GM23248 (cell line): ENCODE measurements around the gene SECISBP2L. TPM values are rescaled to one million over a fixed set of nuclear protein-coding genes. Genes with fewer than 3 reads are reported as not detected.

Source experiments
- DNase-seq: peaks from one replicate; pipeline ENCODE4 v3.0.0-alpha.2; 2015
- H2AFZ ChIP-seq: fragments of 200-600 bp; sonication (generic); 2 replicates; pipeline ENCODE4 v1.6.1; 2016; ENCODE audit warnings: antibody characterized with exemption
- H3F3A ChIP-seq: fragments of 200-600 bp; sonication (generic); 2 replicates; pipeline ENCODE4 v1.6.1; 2016; ENCODE audit warnings: mild to moderate bottlenecking, antibody characterized with exemption, mixed run types; ENCODE audit not compliant: insufficient read depth
- H3K27ac ChIP-seq: fragments of 200-600 bp; sonication (generic); 2 replicates; pipeline ENCODE4 v1.5.1; 2016; ENCODE audit warnings: mild to moderate bottlenecking
- H3K27me3 ChIP-seq: fragments of 200-600 bp; sonication (generic); replicated peaks from 2 replicates; pipeline ENCODE4 v1.6.1; 2016; ENCODE audit warnings: mild to moderate bottlenecking; ENCODE audit not compliant: insufficient read depth
- H3K36me3 ChIP-seq: fragments of 200-600 bp; sonication (generic); 2 replicates; pipeline ENCODE4 v1.6.1; 2016; ENCODE audit warnings: low read depth, mild to moderate bottlenecking
- H3K4me1 ChIP-seq: fragments of 200-600 bp; sonication (generic); 2 replicates; pipeline ENCODE4 v1.6.1; 2016; ENCODE audit warnings: mild to moderate bottlenecking; ENCODE audit not compliant: insufficient read depth
- H3K4me2 ChIP-seq: fragments of 200-600 bp; sonication (generic); one replicate; pipeline ENCODE4 v1.6.1; 2016; ENCODE audit warnings: mild to moderate bottlenecking; ENCODE audit not compliant: unreplicated experiment
- H3K4me3 ChIP-seq: fragments of 200-600 bp; sonication (generic); 2 replicates; pipeline ENCODE4 v1.5.1; 2016; ENCODE audit warnings: mild to moderate bottlenecking
- H3K79me2 ChIP-seq: fragments of 200-600 bp; sonication (generic); 2 replicates; pipeline ENCODE4 v1.6.1; 2016; ENCODE audit warnings: mild to moderate bottlenecking; ENCODE audit not compliant: insufficient read depth
- H3K9ac ChIP-seq: fragments of 200-600 bp; sonication (generic); 2 replicates; pipeline ENCODE4 v1.6.1; 2016; ENCODE audit warnings: mild to moderate bottlenecking
- H3K9me2 ChIP-seq: fragments of 200-600 bp; sonication (generic); 2 replicates; pipeline ENCODE4 v1.6.1; 2016; ENCODE audit warnings: mixed run types, mild to moderate bottlenecking, moderate library complexity; ENCODE audit not compliant: insufficient read depth
- H3K9me3 ChIP-seq: fragments of 200-600 bp; sonication (generic); one replicate; pipeline ENCODE4 v1.6.1; 2017; ENCODE audit warnings: low read depth
- H4K20me1 ChIP-seq: fragments of 200-600 bp; sonication (generic); 2 replicates; pipeline ENCODE4 v1.6.0; 2016; ENCODE audit not compliant: insufficient read depth
- EZH2 ChIP-seq: fragments of 200-600 bp; sonication (generic); IDR thresholded peaks from 2 replicates; pipeline ENCODE4 v1.6.1; 2018; ENCODE audit warnings: antibody characterized with exemption, mild to moderate bottlenecking; ENCODE audit not compliant: insufficient read depth, poor library complexity, severe bottlenecking
- EZH2phosphoT487 ChIP-seq: fragments of 200-600 bp; sonication (generic); IDR thresholded peaks from 2 replicates; pipeline ENCODE4 v1.6.1; 2018; ENCODE audit warnings: antibody characterized with exemption, moderate library complexity, mild to moderate bottlenecking, low read depth; ENCODE audit not compliant: insufficient read depth
- WGBS, 2 experiments: methylation state at CpG; one replicate each; pipeline ENCODE4 v1.1.6; 2015 to 2017; ENCODE audit warnings: low lambda C conversion rate in 2 of 2, low coverage in 1 of 2; ENCODE audit errors: missing lambda C conversion rate in 2 of 2; 5-methylcytosine and 5-hydroxymethylcytosine counted together
- in situ Hi-C: fragments of 300-500 bp; cut with MboI; formaldehyde crosslinking; loops from 2 replicates; pipeline ENCODE4 v1.15.0; 2020
- polyA plus RNA-seq: library from polyadenylated mRNA; unstranded; fragments of >200 nt; fragmentation: Nextera tagmentation; extraction: Ambion mirVana; gene quantifications from 2 replicates; pipeline ENCODE4 v1.2.1, GENCODE V29; 2016
- total RNA-seq: library from RNA; depleted of rRNA; stranded (reverse); fragments of >200 nt; shearing (Covaris generic); gene quantifications from 2 replicates; pipeline ENCODE4 v1.2.3, GENCODE V29; 2014

SECISBP2L gene
- total and polyA plus RNA-seq, 2 experiments from 2014 or later: 26.8 to 29.8 TPM

GRCh38 chr15:48963524-48964113 is 82.6 kb downstream of the SECISBP2L start, which contains the start of gene SHC4:
Gene SHC4, minus strand, starts transcription at chr15:48963919. Its CDS starts 904 bp downstream, at chr15:48963015.
- Histone ChIP-seq H4K20me1 (no peaks in the 10 kb centered on the region), H3K4me2 (peak within 1 kb of the TSS; percentile 99), H3K79me2 (no peaks in the 10 kb centered on the region), H2AFZ (peak within 1 kb of the TSS; percentile 91), H3K36me3 (no peaks in the 10 kb centered on the region), H3K4me1 (peaks cover 11% of the 10 kb centered on the region; the same call in 1 of the 2 replicates), H3F3A (peaks cover 14% of the 10 kb centered on the region), H3K4me3 (peak within 1 kb of the TSS; percentile 89), H3K9me3 (no peaks in the 10 kb centered on the region), H3K27ac (peak within 1 kb of the TSS; percentile 42), H3K9me2 (no peaks in the 10 kb centered on the region), H3K9ac (peak within 1 kb of the TSS; percentile 67), H3K27me3 (no peaks in the 10 kb centered on the region)
- peak; percentile 92 for DNase-seq
- in situ Hi-C loops: loop anchor here (10.0 kb wide), 1 partner anchor 99 kb away; no protein-coding TSS in a partner anchor
- TF ChIP-seq EZH2phosphoT487 (no peak), EZH2 (no peak)
- WGBS, 2 experiments: 0 to 1% methylated on average over 16 of the region's 16 CpGs

- Histone ChIP-seq H3K79me2 (no peaks in the 10 kb centered on the region), H3K9me2 (no peaks in the 10 kb centered on the region), H3K4me3 (peak overlapping the region; percentile 89), H3K4me2 (peak overlapping the region; percentile 99), H3K36me3 (no peaks in the 10 kb centered on the region), H3F3A (peaks cover 14% of the 10 kb centered on the region), H3K9me3 (no peaks in the 10 kb centered on the region), H3K9ac (peak overlapping the region; percentile 67), H3K27ac (peak overlapping the region; percentile 42; the same call in 1 of the 2 replicates), H3K27me3 (no peaks in the 10 kb centered on the region), H3K4me1 (peaks cover 11% of the 10 kb centered on the region; the same call in 1 of the 2 replicates), H2AFZ (peak overlapping the region; percentile 91), H4K20me1 (no peaks in the 10 kb centered on the region)
- peak; percentile 83 for DNase-seq
- 6 to 7% methylated on average over 50 to 53 of the region's 54 CpGs for WGBS, 2 experiments
- in situ Hi-C loops: loop anchor here (10.0 kb wide), 1 partner anchor 98 kb away; no protein-coding TSS in a partner anchor
- TF ChIP-seq EZH2 (no peak), EZH2phosphoT487 (no peak)
These were observed 83.4 kb downstream of the SECISBP2L start for GRCh38 chr15:48962662-48963523.

- Histone ChIP-seq H3K4me2 (no peak overlapping the region), H3K27ac (no peak overlapping the region), H3K9ac (no peak overlapping the region), H3K9me2 (no peaks in the 10 kb centered on the region), H4K20me1 (no peaks in the 10 kb centered on the region), H3K36me3 (no peaks in the 10 kb centered on the region), H3K9me3 (no peaks in the 10 kb centered on the region), H3K4me3 (no peak overlapping the region), H3K79me2 (no peaks in the 10 kb centered on the region), H3F3A (no peaks in the 10 kb centered on the region), H3K27me3 (no peaks in the 10 kb centered on the region), H3K4me1 (peaks cover 9% of the 10 kb centered on the region), H2AFZ (no peak overlapping the region)
- in situ Hi-C loops: no loop called here
- 91 to 93% methylated on average over 3 of the region's 3 CpGs for WGBS, 2 experiments
- no peak for DNase-seq
- TF ChIP-seq EZH2 (no peak), EZH2phosphoT487 (no peak)
These were observed 90.3 kb downstream of the SECISBP2L start for GRCh38 chr15:48955967-48956366.

DNA sequence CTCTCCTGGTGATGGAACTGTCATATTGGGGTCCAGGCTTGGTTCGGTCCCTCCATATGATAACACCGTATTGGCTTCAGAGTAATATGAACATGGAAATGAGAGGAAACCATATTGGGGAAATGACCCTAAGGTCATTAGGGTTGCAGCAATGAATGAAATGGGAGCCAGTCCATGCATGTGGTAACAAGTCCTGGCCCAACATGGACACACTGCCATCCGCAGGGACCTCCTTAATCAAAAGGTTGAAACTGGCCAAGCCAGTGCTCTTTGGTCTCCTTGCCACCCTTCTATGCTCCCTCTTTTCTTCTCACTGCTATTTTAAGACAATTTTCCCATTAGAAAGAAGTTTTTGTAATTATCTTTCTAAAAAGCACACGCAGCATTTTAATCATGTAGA is 90.9 kb downstream of the SECISBP2L start:
- H3K9me2 ChIP-seq: no peaks in the 10 kb centered on the region
- no peaks in the 10 kb centered on the region for H4K20me1 ChIP-seq
- no peaks in the 10 kb centered on the region for H3K36me3 ChIP-seq
- H3K4me1 ChIP-seq: peaks cover 9% of the 10 kb centered on the region
- H3K9me3 ChIP-seq: no peaks in the 10 kb centered on the region
- H3K27me3 ChIP-seq: no peaks in the 10 kb centered on the region
- no peak overlapping the region for H3K27ac ChIP-seq
- H3K9ac ChIP-seq: no peak overlapping the region
- TF ChIP-seq EZH2phosphoT487: no peak
- TF ChIP-seq EZH2: no peak
- H3K79me2 ChIP-seq: no peaks in the 10 kb centered on the region
- WGBS, 2 experiments: 97 to 98% methylated on average over 4 of the region's 4 CpGs
- DNase-seq: no peak
- in situ Hi-C loops: no loop called here
- H2AFZ ChIP-seq: no peak overlapping the region
- H3K4me2 ChIP-seq: no peak overlapping the region
- no peak overlapping the region for H3K4me3 ChIP-seq
- H3F3A ChIP-seq: no peaks in the 10 kb centered on the region
